Measurements from ENCODE around the gene AKAP12.
"Not testable (repeated sequence)": the region's sequence is repeated elsewhere in the genome, so short reads cannot be mapped to it uniquely, and the experiment has no call there.

Gene AKAP12

DNA sequence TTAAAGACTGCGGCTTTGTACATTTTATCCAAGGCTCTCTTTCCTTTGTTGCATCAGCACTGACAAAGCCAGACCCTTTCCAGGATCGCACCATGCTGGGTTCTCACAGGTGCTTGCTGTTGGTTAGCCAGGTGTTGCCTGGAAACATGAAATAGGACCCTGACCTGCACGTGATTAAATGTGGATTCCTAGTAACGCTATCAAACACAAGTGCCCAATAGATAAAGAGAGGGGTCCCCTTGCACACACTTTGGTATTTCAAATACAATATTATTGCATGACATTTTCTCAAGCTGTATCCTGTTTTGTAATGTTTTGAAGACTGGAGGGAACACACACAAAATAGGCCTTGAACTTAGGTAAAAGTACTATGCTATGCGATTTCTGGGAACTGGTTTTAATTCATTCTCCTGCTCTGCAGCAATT is 73.3 kb downstream of the AKAP12 start:
- DNase-seq: no peak

DNA sequence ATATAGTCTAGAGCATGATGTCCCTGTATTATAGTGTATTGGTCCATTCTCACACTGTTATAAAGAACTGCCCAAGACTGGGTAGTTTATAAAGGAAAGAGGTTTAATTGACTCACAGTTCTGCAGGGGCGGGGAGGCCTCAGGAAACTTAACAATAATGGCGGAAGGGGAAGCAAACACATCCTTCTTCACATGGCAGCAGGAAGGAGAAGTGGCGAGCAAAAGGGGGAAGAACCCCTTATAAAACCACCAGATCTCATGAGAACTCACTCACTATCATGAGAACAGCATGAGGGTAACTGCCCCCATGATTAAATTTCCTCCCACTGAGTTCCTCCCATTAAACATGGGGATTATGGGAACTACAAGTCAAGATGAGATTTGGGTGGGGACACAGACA is 75.9 kb downstream of the AKAP12 start:
- DNase-seq: not testable (repeated sequence)

DNA sequence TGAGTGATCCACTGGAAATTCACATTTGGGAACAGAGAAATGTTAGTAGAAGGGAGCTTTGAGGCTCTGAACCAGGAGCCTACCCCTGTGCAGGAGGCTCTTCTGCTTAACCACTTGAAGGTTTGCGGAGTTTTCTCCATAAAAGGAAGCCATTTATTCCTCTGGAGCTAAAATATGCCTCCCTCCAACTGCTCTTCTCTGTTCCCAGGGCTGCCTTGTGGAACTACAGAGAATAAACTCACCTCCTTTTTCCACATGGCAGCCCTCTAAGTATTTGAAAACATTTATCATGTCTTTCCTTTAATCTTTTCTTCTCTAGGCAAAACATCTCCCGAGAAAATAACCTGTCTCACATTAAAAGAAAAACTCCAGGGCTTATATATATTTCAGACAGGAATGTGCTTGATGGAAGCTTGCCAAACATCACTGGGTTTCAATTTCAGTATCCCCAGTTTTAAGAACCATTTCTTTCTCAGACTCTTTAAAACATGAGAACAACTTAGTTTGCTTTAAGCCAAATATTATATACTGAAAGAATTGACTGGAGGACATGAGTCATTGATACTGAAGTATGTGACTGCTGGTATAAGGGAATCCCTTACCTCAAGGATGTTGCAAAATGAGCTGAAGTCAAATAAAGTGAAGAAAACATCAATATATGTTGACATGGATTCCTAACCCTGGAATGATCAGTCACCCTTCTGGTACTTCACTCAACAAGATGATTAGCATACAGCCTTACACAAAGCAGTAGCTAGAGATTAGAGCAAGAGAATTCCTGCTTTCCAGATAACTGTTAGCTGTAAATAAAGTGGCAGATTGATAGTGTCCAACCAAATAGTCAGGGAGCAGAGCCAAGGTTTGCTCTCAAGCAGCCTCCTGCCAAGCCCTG is 77.6 kb downstream of the AKAP12 start:
- DNase-seq: no peak

DNA sequence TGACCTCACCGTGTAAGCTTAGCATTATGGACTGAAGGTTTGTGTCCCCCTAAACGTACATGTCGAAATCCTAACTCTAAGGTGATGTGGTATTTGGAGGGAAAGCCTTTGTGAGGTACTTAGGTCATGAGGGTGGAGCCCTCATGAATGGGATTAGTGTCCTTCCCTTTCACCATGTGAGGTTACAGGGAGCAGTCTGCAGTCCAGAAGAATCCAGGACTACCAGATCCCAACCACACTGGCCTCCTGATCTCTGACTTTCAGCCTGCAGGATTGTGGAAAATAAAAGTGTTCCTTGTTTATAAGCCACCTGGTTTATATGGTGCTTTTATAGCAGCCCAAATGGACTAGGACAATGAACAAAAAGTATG is 78.2 kb downstream of the AKAP12 start:
- no peak for DNase-seq

DNA sequence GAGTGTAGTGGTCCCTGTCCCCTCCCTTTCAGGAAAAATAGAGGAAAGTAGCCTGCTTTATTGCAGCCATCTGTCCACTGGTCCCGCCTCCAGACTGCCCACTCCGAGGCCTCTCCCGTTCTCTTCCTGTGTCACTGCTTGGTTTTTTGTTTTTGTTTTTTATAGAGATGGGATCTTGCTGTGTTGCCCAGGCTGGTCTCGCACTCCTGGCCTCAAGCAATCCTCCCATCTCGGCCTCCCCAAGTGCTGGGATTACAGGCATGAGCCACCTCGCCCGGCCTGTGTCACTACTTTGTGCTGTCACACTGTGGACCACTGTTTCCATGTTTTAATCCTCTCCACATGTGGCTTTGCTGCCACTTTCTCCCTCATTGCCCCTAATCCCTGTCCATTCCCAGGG is 80.4 kb downstream of the AKAP12 start:
- no peak for DNase-seq

DNA sequence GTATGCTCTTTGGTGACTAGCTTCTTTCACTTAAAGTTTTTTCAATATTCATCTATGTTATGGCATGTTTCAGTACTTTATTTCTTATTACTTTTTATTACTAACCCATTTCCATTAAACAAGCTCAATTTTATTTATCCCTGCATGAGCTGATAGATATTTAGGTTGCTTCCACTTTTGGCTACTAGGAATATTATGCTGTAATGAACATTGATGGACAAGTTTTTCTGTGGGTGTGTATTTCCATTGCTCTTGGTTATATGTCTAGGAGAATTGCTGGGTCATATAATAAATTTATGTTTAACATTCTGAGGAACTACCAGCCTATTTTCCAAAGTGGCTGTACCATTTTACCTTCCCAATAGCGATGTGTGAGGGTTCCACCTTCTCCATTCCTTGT is 81.7 kb downstream of the AKAP12 start:
- DNase-seq: no peak

DNA sequence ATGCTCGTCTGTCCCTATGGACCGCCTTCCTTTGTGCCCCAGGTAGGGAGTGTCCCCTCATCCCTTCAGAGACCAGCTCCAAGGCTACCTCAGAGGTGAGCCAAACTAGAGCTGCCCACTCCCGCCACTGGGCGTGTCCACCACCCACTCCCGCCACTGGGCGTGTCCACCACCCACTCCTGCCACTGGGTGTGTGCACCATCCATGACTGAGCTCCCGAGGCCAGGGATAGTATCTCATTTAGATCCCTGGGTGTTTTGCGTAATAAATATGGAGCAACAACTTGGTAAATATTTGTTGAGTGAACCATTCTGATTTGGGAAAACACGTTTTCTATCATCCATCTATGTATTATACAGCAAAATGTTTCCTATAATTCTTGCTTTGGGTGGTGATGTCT is 82.8 kb downstream of the AKAP12 start:
- no peak for DNase-seq

DNA sequence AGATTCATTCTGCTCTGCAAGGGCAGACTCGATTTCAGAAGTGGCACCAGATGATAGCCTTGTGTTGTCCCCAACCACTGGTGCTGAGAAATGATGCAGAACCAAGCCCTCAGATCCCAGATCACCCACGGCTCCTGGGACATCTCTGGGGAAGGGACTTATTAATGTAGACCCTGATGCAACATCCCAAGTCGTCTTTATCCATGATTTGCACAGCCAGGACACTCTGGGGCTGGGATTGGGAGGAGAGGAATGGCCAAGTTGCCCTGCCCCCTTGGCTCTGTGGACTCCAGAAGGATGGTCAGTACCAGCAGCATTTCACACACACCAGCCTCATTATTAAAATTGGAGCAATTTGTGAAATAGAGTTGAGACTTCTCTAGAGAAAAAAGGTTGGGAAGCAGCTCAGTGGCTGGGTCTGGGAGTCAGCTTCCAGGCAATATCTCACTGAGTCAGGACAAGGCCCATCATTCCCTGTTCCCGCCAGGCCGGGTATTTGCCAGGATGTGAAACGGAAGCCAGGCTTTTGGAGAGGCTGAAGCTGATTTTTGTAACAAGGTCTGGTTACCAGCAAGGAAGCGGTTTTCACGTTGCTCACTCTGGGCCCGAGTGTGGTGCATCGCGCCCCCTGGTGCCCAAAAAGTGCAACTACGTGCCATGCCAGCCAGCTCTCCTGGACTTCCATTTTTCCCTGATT is 84.2 kb downstream of the AKAP12 start:
- DNase-seq: peak; percentile 30 to 62 (median 56)

DNA sequence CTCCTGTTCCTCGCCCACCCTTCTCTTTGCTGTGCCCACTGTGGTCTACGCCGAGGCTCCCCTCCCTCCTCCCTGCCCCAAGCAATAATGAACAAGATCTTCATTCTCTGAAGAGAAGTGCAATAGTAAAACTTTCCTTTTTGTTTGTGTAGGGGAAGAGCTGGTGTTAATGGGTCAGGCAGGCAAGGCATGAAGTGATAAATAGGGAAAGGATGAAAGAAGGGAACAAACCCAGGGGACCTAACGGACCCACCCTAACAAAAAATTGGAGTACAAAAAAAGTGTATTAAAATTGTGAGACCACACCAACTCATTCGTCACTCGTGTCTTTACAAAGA is 84.7 kb downstream of the AKAP12 start:
- no peak for DNase-seq

DNA sequence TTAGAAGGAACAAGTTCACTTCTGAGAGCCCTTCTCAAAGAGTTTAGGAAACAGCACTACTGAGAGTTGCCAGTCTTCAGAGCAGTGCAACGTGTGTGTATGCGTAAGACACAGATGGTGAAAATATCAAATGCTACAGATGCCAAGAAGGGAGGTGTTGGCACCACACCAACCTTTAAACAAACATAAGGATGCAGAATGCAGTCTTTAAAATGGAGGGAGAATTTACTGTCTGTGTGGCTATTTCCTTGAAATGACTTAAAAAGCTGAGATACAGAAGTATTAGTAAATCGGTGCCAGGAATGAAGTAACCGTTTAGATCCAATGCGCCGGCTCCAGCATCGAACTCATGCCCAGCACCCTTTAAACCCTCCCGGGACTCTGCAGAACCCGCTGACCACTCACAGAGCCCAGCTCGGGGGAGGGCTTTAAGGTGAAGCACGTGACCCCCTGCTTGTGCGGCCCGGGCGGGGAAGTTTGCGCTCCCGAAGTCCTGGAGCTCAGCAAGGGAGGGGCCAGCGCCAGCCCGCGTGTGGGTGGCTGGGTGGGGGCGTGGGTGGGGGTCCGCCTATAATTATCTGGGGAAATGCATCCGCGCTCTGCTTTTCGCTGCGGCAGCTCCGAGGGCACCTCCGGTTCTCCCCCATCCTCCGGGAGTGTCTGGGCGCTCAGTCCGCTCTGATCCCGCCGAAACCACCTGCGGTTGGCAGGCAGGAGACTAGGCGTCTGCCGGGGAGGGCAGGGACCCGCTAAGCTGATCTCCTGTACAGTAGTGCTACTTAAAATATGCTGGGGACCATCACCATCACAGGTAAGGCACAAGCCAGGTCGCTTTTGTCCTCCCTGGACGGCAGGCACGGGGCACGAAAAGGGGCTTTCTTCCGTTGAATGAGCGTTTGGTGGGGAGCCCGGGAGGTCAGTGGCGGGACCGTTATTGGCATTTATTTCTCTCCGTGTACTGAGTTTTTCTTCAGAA is 85.6 kb downstream of the AKAP12 start:
- DNase-seq: no peak

DNA sequence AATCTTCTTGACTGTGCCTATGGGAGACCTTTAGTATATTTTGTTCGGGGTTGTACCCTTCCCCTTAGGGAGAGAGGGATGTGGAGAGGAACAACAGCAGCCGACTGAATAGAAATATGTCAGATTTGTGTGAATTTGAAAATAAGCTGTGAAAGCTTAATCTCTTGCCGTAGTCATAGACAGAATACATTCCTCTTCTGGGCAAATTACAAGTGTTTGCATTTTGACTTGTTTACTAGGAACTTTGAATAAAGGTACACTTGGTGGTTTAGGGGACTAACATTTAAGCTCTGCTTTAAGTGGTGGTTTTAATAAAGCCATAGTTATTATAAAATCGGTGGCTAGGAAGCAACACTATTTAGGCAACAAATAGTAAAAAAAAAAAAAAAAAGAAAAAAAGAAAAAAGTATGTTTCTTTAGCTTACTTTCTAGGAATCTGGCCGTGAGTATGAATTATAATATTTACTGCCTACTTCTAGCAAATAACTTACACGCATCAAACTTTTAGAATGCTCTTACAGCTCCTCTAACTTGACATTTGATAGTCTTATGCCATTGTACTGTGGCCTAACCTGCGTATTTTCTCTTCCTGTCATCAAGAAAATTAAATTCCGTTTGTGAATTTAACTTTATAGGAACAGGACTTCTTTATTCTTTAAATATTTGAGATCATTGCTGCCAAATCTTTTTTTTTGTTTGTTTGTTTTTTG is 86.5 kb downstream of the AKAP12 start:
- no peak for DNase-seq

DNA sequence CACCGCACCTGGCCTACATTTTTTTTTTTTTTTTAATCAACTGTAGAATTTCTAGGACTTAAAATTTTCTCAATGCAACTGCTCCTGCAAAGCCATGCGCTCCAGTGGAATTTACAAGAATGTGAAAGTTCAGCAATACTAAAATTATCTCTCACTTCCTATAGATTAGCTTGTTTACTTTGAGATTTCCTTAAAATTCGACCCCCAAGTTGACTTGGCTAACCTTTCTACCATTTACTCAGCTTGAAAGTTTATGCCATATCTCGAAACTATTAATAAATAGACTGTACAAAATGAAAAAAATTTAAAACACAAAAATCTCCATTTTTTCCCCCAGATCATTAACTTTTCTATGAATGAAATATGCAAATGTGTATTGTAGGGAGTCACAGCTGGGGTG is 87.3 kb downstream of the AKAP12 start:
- no peak for DNase-seq

DNA sequence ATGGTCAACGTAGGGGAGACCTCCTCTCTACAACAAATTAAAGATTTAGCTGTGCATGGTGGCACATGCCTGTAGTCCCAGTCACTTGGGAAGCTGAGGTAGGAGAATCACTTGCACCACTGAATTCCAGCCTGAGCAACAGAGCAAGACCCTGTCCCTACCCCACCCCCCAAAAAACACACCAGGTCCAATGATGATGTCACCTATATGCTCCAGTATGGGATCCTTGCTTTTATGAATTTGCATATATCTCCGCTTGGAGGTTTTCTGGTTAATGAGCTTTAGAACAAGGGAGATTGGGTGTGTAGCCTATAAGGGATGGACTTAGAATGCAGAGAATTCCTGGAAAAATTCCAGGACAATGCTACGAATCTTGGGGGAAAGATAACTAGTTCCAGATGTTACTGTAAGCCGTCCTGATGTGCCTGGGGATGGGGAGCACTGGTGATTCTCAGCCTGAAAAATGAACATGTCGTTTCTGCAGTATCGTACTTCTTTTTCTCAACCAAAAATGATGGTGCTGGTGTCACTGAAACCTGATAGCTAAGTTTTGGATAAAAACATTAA is 90.4 kb downstream of the AKAP12 start:
- no peak for DNase-seq

DNA sequence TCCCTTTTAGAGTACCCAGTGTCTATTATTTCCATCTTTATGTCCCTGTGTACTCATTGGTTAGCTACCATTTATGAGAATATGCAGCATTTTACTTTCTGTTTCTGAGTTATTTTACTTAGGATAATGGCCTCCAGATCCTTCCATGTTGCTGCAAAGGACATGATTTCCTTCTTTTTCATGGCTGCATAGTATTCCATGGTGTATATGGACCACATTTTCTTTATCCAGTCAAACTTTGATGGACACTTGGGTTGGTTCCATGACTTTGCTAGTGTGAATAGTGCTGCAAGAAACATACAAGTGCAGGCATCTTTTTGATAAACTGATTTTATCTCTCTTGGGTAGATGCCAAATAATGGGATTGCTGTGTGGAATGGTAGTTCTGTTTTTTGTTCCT is 96.2 kb downstream of the AKAP12 start:
- DNase-seq: no peak

DNA sequence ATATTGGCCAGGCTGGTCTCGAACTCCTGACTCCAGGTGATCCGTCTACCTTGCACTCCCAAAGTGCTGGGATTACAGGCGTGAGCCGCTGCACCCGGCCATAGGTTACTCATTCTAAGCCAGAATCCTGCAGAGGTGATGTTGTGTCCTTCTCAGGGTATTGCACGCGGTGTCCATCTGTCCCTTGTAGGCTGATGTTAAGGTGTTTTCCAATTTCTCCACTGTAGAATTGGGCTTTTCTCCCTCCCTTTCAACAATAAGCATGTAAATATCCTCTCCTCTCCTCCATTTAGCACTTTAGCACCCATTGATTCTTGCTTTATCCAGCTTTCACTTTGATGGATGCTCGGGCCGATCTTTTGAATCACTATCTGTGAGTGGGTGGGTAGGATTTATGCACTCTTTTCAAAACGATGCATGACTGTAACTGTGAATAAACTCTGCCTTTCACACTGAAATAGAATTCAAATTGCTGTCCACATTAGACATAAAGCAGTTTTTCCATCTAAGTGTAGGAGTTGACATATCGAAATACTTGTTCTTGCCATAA is 99.0 kb downstream of the AKAP12 start:
- no peak for DNase-seq

DNA sequence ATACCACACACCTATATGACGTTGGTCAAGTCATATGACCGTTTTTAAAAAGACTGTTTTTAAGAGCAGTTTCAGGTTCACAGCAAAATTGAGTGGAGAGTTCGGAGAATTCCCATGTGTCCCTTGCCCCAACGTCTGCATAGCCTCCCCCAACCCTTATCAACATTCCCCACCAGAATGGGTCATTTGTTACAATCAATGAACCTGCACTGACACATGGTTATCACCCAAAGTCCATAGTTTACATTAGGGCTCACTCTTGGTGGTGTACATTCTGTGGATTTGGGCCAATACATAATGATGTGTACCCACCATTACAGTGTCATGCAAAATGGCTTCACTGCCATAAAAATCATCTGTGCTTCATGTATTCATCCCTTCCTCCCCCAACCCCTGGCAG is 99.6 kb downstream of the AKAP12 start:
- DNase-seq: no peak

DNA sequence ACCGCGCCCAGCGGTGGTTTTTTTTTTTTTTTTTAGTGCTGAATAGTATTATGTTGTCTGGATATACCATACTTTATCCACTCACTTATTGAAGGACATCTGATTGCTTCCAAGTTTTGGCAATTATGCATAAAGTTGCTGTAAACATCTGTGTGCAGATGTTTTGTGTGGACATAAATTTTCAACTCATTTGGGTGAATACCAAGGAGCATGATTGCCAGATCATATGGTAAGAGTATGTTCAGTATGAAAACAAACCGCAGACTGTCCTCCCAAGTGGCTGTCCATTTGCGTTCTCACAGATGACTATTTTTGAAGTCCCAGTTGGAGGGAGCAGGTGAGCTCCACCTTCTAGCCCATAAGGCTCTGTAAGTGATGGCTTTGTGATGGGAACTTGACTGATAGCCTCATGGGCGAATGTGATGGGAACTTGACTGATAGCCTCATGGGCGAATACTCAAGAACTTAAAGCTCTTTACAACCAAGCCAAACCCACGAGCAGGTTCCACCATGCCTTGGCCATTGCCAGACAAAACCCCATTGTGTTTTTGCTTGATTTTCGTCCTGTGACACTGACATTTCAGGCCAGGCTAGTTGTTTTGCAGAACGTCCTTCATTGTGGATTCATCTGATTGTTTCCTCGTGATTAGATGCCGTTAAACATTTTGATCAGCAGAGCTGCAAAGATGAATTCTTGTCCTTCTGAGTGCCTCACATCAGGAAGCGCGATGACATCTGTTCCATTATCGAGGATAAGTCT is 100.6 kb downstream of the AKAP12 start:
- DNase-seq: no peak

DNA sequence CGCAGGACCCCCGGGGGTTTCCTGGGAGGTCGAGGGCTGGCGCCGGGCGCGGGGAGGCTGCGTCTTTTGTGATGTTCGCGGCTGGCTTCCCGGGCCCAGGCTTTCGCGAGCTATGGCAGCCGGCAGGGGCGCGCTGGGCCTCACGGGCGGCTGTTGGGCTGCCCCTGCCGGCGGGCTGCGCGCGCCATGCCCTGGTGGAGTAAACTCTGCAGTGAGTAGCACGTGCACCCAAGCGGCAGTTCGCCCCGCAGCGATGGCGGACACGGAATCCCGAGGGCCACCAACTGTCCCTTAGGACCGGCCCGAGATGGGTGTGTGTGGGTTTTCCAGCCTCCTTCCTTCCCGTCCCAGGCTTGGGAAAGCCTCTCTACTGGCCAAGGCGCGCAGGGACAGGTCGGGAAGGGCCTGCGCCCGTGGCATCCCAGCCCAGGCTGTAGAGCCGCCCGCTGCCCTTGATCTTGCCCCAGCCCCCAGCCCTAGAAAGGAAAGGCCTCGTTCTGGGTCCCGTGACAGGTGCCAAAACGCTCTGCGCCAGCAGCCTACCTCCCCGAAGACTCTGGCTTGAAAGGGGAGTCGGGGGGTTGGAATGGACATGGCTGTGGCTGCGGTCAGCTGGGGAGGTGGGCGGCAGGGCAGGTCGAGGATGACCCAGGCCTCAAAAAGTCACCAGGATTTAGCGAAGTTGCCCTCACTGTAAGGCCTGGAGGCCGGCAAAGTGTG is 101.9 kb downstream of the AKAP12 start:
- DNase-seq: no peak

DNA sequence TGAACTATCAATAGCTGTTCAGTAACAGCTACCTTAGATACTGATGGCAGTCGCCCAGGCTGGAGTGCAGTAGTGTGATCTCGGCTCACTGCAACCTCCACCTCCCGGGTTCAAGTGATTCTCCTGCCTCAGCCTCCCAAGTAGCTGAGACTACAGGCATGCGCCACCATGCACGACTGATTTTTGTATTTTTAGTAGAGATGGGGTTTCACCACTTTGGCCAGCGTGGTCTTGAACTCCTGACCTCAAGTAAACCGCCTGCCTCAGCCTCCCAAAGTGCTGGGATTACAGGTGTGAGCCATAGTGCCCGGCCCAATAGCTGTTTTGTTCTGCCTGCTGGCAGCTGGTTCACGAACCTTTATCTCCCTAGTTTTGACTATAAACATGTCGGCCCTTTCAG is 103.0 kb downstream of the AKAP12 start:
- not testable (repeated sequence) for DNase-seq

DNA sequence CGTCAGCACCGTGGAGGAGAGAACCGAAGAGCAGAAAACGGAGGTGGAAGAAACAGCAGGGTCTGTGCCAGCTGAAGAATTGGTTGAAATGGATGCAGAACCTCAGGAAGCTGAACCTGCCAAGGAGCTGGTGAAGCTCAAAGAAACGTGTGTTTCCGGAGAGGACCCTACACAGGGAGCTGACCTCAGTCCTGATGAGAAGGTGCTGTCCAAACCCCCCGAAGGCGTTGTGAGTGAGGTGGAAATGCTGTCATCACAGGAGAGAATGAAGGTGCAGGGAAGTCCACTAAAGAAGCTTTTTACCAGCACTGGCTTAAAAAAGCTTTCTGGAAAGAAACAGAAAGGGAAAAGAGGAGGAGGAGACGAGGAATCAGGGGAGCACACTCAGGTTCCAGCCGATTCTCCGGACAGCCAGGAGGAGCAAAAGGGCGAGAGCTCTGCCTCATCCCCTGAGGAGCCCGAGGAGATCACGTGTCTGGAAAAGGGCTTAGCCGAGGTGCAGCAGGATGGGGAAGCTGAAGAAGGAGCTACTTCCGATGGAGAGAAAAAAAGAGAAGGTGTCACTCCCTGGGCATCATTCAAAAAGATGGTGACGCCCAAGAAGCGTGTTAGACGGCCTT is 110.0 kb downstream of the AKAP12 start:
- no peak for DNase-seq
